Caki2 (cell line): ENCODE measurements around the gene PPP1R17. TPM values are rescaled to one million over a fixed set of nuclear protein-coding genes. Genes with fewer than 3 reads are reported as not detected.

Source experiments
- DNase-seq: peaks from one replicate; pipeline ENCODE4 v3.0.0-alpha.2; 2015; ENCODE audit warnings: low read depth
- in situ Hi-C: cut with HindIII; loops from 2 replicates; pipeline ENCODE4 v1.10.0; 2016; ENCODE audit warnings: low sequenced_read_pairs, low pct_unique_long_range_greater_than_20kb, mixed read lengths
- total RNA-seq: library from RNA; depleted of rRNA; stranded (reverse); fragments of >200 nt; shearing (Covaris generic); gene quantifications from 2 replicates; pipeline ENCODE4 v1.2.3, GENCODE V29; 2014; ENCODE audit warnings: low replicate concordance

The PPP1R17 gene
- total RNA-seq, 1 experiment from 2014 or later: not detected

DNA sequence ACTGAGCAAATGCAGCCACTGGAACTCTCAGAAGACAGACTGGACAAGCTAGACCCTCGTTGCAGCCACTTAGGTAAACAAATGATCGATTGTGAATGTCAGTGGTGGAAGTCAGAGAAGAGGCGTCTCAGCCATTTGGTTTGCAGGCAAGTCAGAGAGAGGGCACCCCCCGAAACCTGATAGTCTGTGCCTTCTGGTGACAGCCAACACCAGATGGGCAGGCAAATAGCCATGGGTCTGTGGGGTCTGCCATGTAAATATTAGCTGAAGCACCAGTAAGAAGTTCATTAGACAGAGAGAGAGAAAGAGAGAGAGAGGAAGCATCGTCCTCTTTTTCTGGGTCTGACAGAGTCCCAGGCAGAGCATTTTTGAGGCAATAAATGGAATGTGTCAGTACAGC lies 5.4 kb downstream of the PPP1R17 start:
- in situ Hi-C loops: no loop called here
- no peak for DNase-seq

- in situ Hi-C loops: no loop called here
- no peak for DNase-seq
Observed at GRCh38 chr7:31692871-31693270, 5.9 kb downstream of the PPP1R17 start.

- in situ Hi-C loops: no loop called here
- DNase-seq: no peak
Observed at GRCh38 chr7:31695859-31696614, 9.0 kb downstream of the PPP1R17 start.

DNA sequence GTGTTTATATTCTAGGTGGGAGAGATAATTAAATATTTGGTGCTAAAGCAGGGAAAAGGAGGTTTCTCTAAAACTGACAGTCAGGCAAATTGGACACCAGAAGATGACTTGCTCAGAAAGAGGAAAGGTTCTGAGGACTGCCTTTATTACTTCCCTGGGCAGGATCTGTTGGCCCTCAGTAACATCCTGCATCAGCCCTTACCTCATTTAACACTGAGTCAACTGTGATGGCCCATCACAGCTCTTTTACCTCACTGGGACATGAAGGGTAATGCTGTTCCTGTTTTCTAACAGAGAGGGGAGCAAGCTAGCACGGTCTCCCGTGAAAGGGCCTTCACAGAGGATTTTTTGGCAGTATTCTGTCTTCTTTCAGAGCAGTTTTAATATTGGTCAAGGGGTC lies 12.0 kb downstream of the PPP1R17 start:
- no peak for DNase-seq
- in situ Hi-C loops: no loop called here

DNA sequence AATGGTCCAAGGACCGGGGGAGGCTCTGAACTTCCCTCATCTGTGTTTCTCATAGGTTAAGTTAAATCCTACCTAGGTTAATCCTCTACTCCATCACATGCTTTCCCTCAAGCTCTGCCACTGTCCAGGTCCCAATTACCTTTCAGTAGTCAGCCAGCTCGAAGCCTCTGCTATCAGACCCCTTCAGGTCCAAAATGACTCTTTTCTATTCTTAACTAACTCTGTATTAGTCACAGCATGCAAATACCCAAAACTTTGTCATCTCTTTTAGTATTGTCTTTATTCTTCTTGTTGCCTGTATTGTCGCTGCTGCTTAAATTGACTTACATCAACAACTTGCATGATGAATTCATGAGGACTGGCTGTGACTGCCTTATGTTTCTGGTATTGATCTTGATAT lies 15.3 kb downstream of the PPP1R17 start:
- in situ Hi-C loops: no loop called here
- no peak for DNase-seq

DNA sequence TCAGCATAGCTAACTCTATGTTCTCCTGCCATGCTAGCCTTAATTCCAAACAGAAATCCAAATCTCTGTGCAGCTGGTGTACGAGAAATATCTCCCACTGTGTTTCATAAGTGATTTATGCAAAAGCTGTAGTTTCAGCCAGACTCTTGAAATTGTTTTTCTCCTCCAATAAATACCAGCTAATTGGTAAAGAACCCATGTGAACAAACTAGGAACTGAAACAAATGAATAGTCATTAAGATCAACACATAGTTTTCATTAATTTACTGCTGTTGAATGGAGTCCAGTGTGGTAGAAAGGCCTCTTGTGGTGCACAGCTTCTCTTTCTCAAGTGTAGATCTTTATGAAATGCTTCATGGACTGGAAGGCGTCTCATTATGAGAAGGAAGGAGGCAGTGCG lies 18.4 kb downstream of the PPP1R17 start:
- DNase-seq: no peak
- in situ Hi-C loops: no loop called here

- no peak for DNase-seq
- in situ Hi-C loops: no loop called here
Observed at GRCh38 chr7:31707089-31707488, 20.1 kb downstream of the PPP1R17 start.

- no peak for DNase-seq
- in situ Hi-C loops: no loop called here
Observed at GRCh38 chr7:31710171-31710570, 23.2 kb downstream of the PPP1R17 start.

DNA sequence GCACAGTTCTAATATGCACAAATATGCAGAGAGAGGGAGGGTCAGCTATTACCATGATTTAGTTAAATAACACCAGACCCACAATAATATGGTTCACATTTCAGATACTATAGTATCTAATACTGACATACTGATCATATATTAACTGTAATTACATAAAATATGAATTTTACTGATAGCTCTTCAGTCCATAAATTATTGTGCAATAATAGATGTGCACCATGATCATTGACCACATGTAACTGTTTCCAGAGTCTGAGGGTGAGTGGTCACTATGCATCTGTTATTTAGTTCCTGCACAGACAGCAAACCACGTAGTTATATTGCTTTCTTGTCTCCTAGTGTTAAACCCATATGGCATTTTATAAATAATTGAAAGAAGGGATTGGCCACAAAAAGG lies 29.3 kb downstream of the PPP1R17 start:
- no peak for DNase-seq
- in situ Hi-C loops: no loop called here

DNA sequence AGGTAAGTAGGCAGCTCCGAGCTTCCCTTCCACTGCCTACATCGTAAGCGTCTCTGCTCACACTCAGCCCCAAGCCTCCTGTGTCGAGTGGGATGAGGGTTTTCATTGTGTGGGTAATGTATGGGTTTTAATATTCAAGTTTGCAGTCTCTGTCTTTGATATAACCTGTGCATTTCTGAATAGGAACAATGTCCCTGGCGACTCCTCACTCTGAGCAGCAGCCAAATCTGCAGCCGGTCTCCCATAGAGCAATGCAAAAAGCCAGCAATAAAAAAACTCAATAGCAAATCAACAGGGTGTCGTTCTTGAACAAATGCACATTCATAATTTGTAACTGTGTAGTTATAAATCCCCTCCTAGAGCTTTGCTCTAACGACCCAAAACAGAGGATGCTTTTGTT lies 33.4 kb downstream of the PPP1R17 start:
- in situ Hi-C loops: no loop called here
- no peak for DNase-seq

- DNase-seq: no peak
- in situ Hi-C loops: no loop called here
Observed at GRCh38 chr7:31724696-31725095, 37.7 kb downstream of the PPP1R17 start.

DNA sequence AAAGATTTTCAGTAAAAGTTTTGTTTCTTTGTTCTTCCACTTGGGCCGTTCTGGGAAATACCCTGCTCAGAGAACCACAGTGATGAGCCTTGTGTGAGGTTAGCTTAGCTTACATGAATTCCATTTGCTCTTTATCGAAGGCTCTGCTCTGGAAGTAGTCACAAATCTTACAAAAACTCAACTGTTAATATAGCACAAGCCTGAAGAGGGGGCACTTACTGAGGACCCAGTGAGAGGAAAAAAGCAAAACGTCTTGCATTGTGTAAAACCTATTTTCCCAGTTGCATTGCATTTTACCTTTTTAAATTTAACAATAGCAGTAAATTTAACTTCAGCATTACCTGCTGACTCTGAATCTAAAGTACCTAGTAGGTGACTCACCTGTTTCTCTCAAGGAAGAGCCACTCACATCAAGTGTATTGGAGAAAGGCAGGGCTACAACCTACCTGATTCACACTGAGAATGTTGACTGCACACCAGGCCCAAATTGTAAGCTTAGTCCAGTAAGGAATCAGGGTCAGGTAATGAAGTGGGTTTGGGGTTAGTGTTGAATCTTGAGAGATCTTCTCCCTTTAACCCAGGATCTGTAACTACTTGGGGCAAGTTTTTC lies 42.3 kb downstream of the PPP1R17 start:
- in situ Hi-C loops: no loop called here

GRCh38 chr7:31734456-31734855 lies 47.4 kb downstream of the PPP1R17 start:
- in situ Hi-C loops: no loop called here
- DNase-seq: no peak

More for the DNA sequence above, 42.3 kb downstream of the PPP1R17 start:
- DNase-seq: no peak

GRCh38 chr7:31735991-31736982 lies 49.3 kb downstream of the PPP1R17 start:
- peak; percentile 41 for DNase-seq
- in situ Hi-C loops: no loop called here

- no peak for DNase-seq
- in situ Hi-C loops: no loop called here
Observed at GRCh38 chr7:31741852-31742251, 54.8 kb downstream of the PPP1R17 start.

GRCh38 chr7:31744294-31744874 lies 57.4 kb downstream of the PPP1R17 start:
- in situ Hi-C loops: no loop called here
- peak; percentile 47 for DNase-seq

DNA sequence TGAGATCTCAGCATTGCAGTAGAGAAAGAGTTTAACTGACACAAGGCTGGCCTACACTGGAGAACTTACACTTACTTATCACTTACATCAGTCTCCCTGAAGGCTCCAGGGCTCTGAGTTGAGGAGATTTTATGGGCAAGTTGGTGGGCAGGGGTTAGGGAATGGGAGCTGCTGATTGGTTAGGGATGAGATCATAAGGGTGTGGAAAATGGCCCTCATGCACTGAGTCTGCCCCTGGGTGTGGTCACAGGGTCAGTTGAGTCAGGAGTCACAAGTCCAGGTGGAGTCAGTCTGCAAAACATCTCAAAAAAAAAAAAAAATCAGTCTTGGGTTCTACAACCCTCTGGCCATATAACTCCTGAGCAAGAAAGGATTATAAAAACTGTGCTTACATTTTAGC lies 60.5 kb downstream of the PPP1R17 start:
- in situ Hi-C loops: no loop called here
- peak; percentile 47 for DNase-seq

GRCh38 chr7:31748084-31748483 lies 61.1 kb downstream of the PPP1R17 start:
- no peak for DNase-seq
- in situ Hi-C loops: no loop called here

DNA sequence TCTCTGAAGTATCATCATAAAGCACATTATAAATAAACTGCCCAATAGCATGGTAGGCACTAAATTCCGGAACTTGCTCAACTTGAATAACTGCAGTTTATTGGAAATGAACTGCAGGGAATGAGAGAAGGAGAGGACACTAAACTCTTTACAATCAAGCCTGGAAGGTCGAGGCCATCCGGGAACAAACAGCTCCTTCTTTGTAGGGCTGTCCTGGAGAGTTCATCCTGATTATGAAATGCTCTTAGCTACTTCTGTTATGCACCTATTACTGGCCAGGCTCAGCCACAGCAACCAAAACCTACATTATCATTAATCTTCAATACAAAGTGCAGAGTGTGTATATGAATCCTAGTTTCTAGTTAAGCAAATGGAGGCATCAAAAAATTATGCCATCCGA lies 64.7 kb downstream of the PPP1R17 start:
- in situ Hi-C loops: no loop called here
- no peak for DNase-seq
